ENCODE results near the gene METTL26. TPM values are rescaled to one million over a fixed set of nuclear protein-coding genes. Genes with fewer than 3 reads are reported as not detected.

Gene METTL26
- total and polyA plus RNA-seq, 9 of the 15 experiments (the other 6 are each of a cell fraction or from before 2014, with no cell fraction given): 7.3 to 262 (median 80.9) TPM

DNA sequence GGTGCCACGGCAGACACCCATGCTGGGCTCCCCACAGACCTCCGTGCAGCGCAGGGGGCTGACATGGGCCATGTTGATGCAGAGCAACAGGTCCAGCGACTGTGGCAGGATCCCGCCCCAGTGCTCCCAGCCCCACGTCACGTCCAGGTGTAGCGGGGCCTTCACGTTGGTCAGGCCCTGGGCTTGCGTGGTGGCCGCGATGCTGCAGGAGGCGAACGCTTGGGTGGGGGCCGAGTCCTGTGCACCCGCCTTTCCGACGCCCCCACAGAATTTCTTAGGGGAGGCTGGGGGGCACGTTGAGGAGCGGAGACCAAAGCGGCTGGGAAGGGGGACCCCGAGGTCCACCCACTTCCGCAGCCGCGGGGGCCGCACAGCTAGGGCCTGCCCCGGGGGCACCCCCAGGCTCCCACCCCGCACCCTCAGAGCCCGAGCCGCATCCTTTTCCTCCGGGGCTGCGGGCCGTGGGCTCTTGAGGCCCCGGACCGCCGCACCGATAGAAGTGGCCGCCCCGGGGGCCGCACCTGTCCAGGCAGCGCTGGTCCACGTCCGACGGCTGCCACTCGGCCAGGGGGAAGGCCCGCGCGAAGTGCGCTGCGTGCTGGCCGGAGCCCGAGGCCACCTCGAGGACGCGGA is 416 bp downstream of the METTL26 start (continued):
- TF ChIP-seq, protein P1, sequence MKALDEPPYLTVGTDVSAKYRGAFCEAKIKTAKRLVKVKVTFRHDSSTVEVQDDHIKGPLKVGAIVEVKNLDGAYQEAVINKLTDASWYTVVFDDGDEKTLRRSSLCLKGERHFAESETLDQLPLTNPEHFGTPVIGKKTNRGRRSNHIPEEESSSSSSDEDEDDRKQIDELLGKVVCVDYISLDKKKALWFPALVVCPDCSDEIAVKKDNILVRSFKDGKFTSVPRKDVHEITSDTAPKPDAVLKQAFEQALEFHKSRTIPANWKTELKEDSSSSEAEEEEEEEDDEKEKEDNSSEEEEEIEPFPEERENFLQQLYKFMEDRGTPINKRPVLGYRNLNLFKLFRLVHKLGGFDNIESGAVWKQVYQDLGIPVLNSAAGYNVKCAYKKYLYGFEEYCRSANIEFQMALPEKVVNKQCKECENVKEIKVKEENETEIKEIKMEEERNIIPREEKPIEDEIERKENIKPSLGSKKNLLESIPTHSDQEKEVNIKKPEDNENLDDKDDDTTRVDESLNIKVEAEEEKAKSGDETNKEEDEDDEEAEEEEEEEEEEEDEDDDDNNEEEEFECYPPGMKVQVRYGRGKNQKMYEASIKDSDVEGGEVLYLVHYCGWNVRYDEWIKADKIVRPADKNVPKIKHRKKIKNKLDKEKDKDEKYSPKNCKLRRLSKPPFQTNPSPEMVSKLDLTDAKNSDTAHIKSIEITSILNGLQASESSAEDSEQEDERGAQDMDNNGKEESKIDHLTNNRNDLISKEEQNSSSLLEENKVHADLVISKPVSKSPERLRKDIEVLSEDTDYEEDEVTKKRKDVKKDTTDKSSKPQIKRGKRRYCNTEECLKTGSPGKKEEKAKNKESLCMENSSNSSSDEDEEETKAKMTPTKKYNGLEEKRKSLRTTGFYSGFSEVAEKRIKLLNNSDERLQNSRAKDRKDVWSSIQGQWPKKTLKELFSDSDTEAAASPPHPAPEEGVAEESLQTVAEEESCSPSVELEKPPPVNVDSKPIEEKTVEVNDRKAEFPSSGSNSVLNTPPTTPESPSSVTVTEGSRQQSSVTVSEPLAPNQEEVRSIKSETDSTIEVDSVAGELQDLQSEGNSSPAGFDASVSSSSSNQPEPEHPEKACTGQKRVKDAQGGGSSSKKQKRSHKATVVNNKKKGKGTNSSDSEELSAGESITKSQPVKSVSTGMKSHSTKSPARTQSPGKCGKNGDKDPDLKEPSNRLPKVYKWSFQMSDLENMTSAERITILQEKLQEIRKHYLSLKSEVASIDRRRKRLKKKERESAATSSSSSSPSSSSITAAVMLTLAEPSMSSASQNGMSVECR (CRISPR knock-in tag; IDR thresholded peaks at IDR 0.05): peak; percentile 95
- TF ChIP-seq BRD9 (IDR thresholded peaks at IDR 0.05; ENCODE audit: low read depth, partially characterized antibody) (no peak), NR3C1 (CRISPR knock-in tag; IDR thresholded peaks at IDR 0.05) (0 out of 2 replicates have a peak, but pooled peaks have one; percentile 67), RBBP5 (IDR thresholded peaks at IDR 0.05; ENCODE audit: borderline replicate concordance, insufficient read depth, low read length, poor library complexity, severe bottlenecking) (peak; percentile 59), FOXJ2 (tag; IDR thresholded peaks at IDR 0.05) (0 out of 2 replicates have a peak, but pooled peaks have one; percentile 16), GATAD2A (IDR thresholded peaks at IDR 0.05) (peak; percentile 43; the same call in 1 of the 2 replicates), PHF8 (IDR thresholded peaks at IDR 0.05; ENCODE audit: borderline replicate concordance, low read length) (peak; percentile 88; the same call in 1 of the 2 replicates), SREBF2 (CRISPR knock-in tag; IDR thresholded peaks at IDR 0.05) (no peak), MTA2 (IDR thresholded peaks at IDR 0.05; ENCODE audit: low read depth) (no peak), NR4A1 (CRISPR knock-in tag; IDR thresholded peaks at IDR 0.05) (peak; percentile 78), NR4A1 (tag; IDR thresholded peaks at IDR 0.05) (no peak), FOXP1 (CRISPR knock-in tag; IDR thresholded peaks at IDR 0.05) (peak; percentile 88; the same call in 1 of the 2 replicates), ZFX (CRISPR knock-in tag; IDR thresholded peaks at IDR 0.05) (peak; percentile 93)
- TF ChIP-seq, protein P2, sequence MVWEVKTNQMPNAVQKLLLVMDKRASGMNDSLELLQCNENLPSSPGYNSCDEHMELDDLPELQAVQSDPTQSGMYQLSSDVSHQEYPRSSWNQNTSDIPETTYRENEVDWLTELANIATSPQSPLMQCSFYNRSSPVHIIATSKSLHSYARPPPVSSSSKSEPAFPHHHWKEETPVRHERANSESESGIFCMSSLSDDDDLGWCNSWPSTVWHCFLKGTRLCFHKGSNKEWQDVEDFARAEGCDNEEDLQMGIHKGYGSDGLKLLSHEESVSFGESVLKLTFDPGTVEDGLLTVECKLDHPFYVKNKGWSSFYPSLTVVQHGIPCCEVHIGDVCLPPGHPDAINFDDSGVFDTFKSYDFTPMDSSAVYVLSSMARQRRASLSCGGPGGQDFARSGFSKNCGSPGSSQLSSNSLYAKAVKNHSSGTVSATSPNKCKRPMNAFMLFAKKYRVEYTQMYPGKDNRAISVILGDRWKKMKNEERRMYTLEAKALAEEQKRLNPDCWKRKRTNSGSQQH (CRISPR knock-in tag; IDR thresholded peaks at IDR 0.05): 0 out of 2 replicates have a peak, but pooled peaks have one; percentile 29
- TF ChIP-seq, protein P3, sequence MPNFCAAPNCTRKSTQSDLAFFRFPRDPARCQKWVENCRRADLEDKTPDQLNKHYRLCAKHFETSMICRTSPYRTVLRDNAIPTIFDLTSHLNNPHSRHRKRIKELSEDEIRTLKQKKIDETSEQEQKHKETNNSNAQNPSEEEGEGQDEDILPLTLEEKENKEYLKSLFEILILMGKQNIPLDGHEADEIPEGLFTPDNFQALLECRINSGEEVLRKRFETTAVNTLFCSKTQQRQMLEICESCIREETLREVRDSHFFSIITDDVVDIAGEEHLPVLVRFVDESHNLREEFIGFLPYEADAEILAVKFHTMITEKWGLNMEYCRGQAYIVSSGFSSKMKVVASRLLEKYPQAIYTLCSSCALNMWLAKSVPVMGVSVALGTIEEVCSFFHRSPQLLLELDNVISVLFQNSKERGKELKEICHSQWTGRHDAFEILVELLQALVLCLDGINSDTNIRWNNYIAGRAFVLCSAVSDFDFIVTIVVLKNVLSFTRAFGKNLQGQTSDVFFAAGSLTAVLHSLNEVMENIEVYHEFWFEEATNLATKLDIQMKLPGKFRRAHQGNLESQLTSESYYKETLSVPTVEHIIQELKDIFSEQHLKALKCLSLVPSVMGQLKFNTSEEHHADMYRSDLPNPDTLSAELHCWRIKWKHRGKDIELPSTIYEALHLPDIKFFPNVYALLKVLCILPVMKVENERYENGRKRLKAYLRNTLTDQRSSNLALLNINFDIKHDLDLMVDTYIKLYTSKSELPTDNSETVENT (CRISPR knock-in tag; IDR thresholded peaks at IDR 0.05): peak; percentile 42; the same call in 1 of the 2 replicates
- TF ChIP-seq, protein P4, sequence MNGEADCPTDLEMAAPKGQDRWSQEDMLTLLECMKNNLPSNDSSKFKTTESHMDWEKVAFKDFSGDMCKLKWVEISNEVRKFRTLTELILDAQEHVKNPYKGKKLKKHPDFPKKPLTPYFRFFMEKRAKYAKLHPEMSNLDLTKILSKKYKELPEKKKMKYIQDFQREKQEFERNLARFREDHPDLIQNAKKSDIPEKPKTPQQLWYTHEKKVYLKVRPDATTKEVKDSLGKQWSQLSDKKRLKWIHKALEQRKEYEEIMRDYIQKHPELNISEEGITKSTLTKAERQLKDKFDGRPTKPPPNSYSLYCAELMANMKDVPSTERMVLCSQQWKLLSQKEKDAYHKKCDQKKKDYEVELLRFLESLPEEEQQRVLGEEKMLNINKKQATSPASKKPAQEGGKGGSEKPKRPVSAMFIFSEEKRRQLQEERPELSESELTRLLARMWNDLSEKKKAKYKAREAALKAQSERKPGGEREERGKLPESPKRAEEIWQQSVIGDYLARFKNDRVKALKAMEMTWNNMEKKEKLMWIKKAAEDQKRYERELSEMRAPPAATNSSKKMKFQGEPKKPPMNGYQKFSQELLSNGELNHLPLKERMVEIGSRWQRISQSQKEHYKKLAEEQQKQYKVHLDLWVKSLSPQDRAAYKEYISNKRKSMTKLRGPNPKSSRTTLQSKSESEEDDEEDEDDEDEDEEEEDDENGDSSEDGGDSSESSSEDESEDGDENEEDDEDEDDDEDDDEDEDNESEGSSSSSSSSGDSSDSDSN (IDR thresholded peaks at IDR 0.05; ENCODE audit: borderline replicate concordance in 1 of 2, low read depth in 2 of 2, low read length in 2 of 2): peak; percentile 60 to 81; a peak in 1 of 4 replicates
